GM19328 (cell line): ENCODE data around the gene ZNF396.

Source experiments
- ATAC-seq: cut with Tn5 transposase; IDR thresholded peaks from one replicate; pipeline ENCODE4 v1.9.1; 2021; ENCODE audit warnings: mild to moderate bottlenecking, moderate library complexity; ENCODE audit not compliant: unreplicated experiment

ZNF396 gene

DNA sequence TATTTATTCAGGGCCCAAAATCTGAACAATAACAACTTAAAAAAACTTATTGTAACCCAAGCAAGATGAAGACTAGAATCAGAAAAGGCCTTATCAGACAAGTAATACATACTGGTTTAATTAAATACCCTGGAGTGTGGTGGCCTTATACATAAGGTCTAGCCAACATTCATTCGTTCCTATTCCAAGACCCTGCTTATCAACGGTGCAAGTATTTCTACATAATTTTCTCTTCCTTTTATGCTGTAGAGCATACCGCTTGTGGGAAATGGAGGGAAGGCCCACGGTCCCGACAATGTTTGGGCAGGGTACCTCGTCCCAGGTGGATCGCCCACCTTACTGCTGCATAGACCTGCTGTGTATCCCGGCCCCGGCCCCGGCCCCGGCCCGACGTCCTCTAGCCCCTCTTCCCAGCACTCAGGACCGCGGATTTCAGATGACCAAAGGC is 33.6 kb downstream of the ZNF396 start:
- ATAC-seq = no peak

DNA sequence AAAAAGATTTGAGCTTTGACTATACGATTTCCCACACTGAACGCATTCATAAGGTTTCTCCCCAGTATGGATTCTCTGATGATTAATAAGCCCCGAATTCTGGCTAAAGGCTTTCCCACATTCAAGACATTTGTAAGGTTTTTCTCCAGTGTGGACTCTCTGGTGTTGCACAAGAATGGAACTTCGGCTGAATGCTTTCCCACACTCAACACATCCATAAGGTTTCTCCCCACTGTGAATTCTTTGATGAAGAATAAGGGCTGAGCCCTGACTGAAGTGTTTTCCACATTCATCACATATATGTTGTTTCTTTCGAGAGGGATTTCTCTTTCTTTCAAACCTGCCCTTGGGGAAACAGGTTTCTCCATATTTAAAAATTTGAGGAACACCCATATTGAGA is 39.9 kb downstream of the ZNF396 start:
- ATAC-seq = no peak

DNA sequence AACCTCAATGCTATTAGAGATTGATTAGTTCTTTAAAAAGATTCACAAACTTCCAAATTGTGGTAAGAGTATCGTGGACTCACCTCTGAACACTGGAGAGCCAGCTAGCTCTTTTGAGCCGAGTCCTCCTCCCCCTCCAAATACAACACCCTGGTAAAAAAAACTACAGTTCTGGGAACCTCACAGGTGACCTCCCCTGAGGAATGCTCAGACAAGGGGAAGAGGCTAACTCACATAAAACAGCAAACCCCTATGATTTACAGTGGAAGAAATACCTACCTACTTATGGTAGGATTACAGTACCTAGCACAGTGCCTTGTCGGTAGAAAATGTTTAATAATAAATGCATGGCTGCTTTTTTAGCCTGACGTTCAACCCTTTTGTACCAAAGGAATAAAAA is 41.3 kb downstream of the ZNF396 start:
- ATAC-seq = no peak

DNA sequence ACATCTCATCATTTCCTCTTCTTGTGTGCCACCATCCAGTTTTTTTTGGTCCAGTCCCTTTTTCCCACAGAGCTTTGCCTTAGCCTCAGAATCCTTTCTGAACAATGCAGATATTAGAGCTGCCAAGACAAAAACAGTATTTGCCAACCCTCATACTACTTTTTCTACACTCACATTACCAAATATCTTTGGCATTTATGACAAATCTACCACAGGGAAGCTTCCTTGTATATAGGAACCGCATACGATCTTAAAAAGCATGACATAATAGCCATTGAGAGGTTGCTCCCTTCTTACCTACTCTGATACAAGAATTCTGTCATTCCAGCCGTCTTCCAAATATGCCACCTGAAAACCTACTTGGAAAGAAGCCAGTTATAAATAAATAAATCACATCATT is 42.3 kb downstream of the ZNF396 start:
- no peak for ATAC-seq

DNA sequence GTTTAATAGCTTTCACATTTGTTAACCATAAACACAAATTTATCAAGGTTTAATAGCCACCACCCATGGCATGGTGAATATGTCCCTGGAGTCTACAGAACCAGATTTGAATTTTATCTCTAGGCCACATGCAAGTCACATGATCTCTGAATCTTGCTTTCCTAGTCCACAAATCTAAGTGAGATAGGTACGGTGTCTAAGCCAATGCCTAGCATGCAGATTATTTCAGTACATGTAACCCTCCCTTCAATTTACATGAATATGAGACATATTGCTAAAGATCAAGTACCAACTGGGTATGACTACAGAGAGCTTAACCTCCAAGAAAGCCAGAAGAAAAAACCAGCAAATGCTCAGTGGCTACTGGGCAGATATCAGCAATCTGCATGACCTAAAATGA is 42.9 kb downstream of the ZNF396 start:
- ATAC-seq = no peak

DNA sequence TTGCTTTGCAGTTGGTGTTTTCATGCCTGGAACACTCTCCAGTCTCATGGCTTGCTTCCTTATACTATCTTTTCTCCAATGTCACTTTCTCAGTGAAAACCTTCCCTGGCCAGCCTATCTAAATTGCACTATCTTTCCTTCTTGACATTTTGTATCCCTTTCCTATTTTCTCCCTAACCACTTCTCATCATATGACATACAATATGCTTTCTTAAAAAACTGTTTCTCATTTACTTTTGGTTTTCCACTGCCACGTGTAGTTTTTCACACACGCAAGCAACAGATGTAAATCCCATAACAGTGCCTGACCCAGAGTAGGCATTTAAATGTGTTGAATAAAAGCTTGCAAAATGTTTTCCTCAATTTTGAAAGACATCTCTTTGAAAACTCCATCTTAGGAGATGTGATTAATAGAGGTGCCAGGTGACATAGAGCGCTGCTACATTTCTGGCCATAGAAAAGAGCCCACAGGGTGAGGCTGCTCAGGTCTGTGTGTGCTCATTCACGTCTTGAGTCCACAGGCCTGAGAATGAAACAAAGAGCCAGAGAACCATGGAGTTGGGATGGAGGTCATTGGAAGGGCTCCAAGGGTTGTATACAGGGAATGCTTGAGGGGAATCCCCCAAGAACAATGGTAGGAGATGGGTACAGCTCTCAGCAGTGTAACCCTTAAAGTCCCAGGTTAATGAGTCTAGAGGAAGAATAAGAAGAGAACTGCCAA is 45.6 kb downstream of the ZNF396 start:
- no peak for ATAC-seq

DNA sequence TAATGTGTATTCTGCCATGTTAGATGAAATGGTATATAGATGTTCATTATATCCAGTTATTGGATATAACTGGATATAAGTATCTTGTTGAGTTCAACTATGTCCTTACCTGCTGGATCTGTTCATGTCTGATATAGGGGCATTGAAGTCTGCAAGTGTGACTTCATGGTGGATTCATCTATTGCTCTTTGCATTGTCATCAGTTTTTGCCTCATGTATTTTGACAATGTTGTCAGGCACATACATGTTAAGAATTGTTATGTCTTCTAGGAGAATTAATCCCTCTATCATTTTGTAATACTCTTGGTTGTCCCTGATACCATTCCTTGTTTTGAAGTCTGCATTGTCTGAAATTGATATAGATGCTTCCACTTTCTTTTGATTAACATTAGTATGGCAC is 48.3 kb downstream of the ZNF396 start:
- no peak for ATAC-seq

DNA sequence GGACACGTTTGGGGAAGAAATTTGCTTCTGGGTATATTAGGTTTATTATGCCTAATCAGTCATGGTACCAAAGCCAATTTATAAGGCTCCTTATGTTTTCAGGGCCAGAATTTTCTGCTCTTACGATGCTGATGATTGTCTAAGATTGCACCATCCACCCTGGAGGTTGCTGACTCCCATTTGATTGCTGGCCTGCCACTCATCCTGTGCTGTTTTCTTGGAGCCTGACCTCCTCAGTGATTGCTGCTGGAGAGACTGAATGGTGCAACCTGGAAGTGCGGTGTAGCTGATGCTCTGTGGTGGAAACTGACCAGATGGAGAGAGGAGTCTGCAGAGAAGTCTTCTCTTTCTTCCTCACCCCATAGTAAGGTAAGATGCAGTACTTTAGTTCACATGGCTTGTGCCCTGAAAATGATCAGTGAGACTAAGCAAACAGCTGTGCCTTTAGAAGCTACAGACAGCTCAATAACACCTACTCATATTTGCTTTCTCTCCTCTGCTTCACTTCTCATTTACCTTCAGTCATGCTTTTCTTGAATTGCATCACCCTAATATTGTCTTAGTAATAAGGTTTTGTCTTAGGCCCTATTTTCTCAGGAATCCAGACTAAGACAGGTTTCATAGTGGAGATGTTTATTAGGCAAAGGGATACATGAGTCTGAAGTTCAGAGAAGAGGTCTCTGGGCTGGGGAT is 50.3 kb downstream of the ZNF396 start:
- ATAC-seq = no peak

DNA sequence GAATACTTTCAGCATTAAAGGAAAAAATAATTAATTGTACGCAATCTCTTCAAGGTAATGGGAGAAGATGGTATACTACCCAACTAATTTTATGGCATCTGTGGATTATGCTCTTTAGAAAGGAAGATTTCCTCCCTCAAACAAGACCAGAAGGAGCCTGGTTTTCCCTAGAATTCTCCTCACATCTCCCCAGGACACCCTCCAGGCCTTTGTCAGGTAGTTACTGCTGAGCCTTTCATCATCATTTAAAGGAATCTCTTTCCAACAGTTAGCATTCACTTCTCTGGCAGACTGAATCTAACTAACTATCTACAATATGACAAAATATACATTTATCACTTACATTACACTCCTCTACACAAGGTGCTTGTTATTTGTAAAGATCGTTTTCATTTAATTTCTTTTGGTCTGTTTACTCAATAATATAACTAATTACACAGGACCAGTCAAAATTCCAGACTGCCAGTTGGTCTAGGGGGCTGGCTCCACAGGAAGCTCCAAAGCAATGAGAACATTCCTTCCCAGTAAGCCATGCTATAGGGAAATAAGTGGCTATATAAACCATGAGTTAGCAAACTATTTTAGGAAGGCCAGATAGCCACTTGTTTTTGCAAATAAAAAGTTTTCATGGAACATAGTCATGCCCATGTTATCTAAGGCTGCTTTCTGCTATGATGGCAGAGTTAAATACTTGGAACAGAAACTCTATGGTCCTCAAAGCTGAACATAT is 52.0 kb downstream of the ZNF396 start:
- ATAC-seq = no peak

DNA sequence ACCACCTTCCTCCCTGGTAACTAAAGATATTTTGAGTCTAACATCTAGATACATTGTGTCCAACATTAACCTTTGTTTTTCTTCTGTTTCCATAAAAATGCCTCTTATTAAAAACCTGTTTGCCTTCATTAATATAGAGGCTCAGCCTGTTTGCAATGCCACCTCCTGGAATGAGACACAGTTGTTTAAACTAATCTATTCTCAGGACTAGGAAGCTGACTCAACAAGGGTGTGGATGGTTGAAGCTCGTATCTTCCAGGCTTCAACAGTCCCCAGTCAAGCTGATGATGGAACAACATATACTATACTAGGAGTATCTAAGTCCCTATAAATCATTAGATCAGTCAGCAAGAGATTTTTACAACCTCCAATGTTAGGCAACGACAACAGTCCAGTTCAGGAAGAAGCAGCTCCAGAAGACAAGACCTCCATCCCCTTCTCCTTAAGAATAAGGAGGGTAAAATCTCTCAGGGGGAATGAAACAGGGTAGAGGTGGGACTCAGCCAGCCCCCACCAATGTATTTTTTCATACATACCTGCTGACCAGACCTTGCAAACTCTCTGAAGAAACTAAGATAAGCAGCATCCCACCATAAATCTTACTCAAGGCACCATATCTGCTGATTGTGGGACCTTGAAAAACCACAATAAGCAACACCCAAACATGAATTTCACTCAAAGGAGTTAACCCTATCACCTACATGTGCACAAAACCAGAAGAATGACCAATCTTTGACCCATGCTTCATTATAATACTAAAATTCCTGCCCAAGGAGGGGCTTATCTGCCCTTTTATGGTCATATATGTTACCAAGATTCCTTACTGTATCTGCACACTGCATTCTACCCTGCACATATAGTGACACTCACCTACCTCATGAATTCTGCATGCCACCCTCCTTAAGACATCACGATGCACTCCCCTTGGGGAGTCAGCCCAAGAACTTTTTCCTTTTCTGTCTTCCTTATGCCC is 54.4 kb downstream of the ZNF396 start:
- ATAC-seq = no peak
